SK-N-SH treated with all-trans-retinoic acid at 6 μM for 48 hours (cell line): ENCODE measurements around the gene CPA4.

Source experiments
- ARNTL ChIP-seq: fragments of 450-650 bp; formaldehyde crosslinking; IDR thresholded peaks from 2 replicates; pipeline ENCODE4 v1.5.0; 2020; ENCODE audit warnings: low read depth, mild to moderate bottlenecking, moderate library complexity, borderline replicate concordance
- BACH2 ChIP-seq: fragments of 250-450 bp; sonication (Bioruptor Pico); IDR thresholded peaks from 2 replicates; pipeline ENCODE4 v1.9.0; 2021; ENCODE audit warnings: mild to moderate bottlenecking, borderline replicate concordance
- PPARA ChIP-seq: fragments of 250-450 bp; sonication (Bioruptor Pico); IDR thresholded peaks from 2 replicates; pipeline ENCODE4 v1.5.0; 2020; ENCODE audit warnings: mild to moderate bottlenecking, borderline replicate concordance
- RARB ChIP-seq: fragments of 250-450 bp; sonication (Bioruptor Pico); IDR thresholded peaks from 2 replicates; pipeline ENCODE4 v1.8.0; 2021; ENCODE audit warnings: mild to moderate bottlenecking, moderate library complexity
- SNAI2 ChIP-seq: fragments of 250-450 bp; sonication (Bioruptor Pico); IDR thresholded peaks from 2 replicates; pipeline ENCODE4 v1.5.0; 2020; ENCODE audit warnings: mild to moderate bottlenecking, moderate library complexity
- TOX ChIP-seq: fragments of 250-450 bp; sonication (Bioruptor Pico); IDR thresholded peaks from 2 replicates; pipeline ENCODE4 v1.8.0; 2021; ENCODE audit warnings: mild to moderate bottlenecking, moderate library complexity, borderline replicate concordance
- ZC3H10 ChIP-seq: fragments of 250-450 bp; sonication (Bioruptor Pico); IDR thresholded peaks from 2 replicates; pipeline ENCODE4 v1.5.1; 2021; ENCODE audit warnings: mild to moderate bottlenecking, moderate library complexity
- ZFP3 ChIP-seq: fragments of 250-450 bp; sonication (Bioruptor Pico); IDR thresholded peaks from 2 replicates; pipeline ENCODE4 v1.5.0; 2020; ENCODE audit warnings: mild to moderate bottlenecking, moderate library complexity
- ZFP30 ChIP-seq: fragments of 450-650 bp; formaldehyde crosslinking; IDR thresholded peaks from 2 replicates; pipeline ENCODE4 v1.5.0; 2022; ENCODE audit warnings: mild to moderate bottlenecking, moderate library complexity
- ZNF8 ChIP-seq: fragments of 450-650 bp; formaldehyde crosslinking; IDR thresholded peaks from 2 replicates; pipeline ENCODE4 v1.5.0; 2020; ENCODE audit warnings: mild to moderate bottlenecking, moderate library complexity
- TF ChIP-seq, protein P1 (sequence below): fragments of 250-450 bp; sonication (Bioruptor Pico); IDR thresholded peaks from 2 replicates; pipeline ENCODE4 v1.8.0; 2020; ENCODE audit warnings: mild to moderate bottlenecking, moderate library complexity, borderline replicate concordance
- TF ChIP-seq, protein P2 (sequence below): fragments of 250-450 bp; sonication (Bioruptor Pico); IDR thresholded peaks from 2 replicates; pipeline ENCODE4 v1.5.1; 2021; ENCODE audit warnings: mild to moderate bottlenecking, moderate library complexity

DNA sequence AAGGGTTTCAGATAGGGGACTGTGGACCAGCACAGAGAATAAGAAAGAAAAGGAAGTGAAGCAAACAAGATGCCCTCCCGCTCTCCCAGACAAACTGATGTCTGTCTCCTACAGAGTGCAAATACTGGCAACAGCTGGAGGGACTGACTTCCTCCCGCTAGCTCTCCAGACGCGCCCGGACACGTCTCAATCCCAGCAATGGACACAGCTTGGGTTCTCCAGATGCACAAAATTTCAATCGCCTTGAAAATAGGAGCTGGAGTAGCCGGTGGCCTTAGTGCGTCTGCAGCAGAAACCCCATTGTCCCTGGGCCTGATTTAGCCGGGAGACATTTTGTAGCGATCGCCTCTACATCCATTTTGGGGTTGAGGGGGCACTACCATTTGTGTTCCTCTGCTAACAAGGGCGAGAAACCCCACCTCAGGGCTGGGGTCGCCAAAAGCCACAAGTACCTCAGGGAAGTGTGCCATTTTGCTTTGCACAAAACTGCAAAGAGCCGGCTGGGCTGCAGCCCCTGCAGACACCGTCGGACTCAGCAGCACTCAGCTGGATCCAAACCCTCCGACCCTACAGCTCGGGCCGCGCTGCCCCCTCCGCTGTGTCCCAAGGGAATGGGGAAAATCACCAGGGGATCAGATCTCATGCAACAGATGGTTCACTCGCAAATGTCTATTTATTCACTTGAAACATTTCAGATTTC is 20.4 kb upstream of the CPA4 start:
- TF ChIP-seq ZNF8 (CRISPR knock-in tag) (no peak), PPARA (CRISPR knock-in tag) (no peak), BACH2 (CRISPR knock-in tag) (no peak), ZC3H10 (no peak), ZFP30 (CRISPR knock-in tag) (no peak), ARNTL (CRISPR knock-in tag) (no peak), SNAI2 (no peak), TOX (no peak), ZFP3 (no peak), RARB (CRISPR knock-in tag) (no peak)
- TF ChIP-seq, protein P1, sequence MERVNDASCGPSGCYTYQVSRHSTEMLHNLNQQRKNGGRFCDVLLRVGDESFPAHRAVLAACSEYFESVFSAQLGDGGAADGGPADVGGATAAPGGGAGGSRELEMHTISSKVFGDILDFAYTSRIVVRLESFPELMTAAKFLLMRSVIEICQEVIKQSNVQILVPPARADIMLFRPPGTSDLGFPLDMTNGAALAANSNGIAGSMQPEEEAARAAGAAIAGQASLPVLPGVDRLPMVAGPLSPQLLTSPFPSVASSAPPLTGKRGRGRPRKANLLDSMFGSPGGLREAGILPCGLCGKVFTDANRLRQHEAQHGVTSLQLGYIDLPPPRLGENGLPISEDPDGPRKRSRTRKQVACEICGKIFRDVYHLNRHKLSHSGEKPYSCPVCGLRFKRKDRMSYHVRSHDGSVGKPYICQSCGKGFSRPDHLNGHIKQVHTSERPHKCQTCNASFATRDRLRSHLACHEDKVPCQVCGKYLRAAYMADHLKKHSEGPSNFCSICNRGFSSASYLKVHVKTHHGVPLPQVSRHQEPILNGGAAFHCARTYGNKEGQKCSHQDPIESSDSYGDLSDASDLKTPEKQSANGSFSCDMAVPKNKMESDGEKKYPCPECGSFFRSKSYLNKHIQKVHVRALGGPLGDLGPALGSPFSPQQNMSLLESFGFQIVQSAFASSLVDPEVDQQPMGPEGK, result no peak
- TF ChIP-seq, protein P2, sequence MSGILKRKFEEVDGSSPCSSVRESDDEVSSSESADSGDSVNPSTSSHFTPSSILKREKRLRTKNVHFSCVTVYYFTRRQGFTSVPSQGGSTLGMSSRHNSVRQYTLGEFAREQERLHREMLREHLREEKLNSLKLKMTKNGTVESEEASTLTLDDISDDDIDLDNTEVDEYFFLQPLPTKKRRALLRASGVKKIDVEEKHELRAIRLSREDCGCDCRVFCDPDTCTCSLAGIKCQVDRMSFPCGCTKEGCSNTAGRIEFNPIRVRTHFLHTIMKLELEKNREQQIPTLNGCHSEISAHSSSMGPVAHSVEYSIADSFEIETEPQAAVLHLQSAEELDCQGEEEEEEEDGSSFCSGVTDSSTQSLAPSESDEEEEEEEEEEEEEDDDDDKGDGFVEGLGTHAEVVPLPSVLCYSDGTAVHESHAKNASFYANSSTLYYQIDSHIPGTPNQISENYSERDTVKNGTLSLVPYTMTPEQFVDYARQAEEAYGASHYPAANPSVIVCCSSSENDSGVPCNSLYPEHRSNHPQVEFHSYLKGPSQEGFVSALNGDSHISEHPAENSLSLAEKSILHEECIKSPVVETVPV (CRISPR knock-in tag), result no peak
